Right renal cortex interstitium (tissue), 3 donors: ENCODE results near the gene CCDC77. TPM values are rescaled to one million over a fixed set of nuclear protein-coding genes. Genes with fewer than 3 reads are reported as not detected.
A peak's percentile ranks its signal among the peaks of the same experiment; 100 is the strongest.
"Not testable (repeated sequence)": the region's sequence is repeated elsewhere in the genome, so short reads cannot be mapped to it uniquely, and the experiment has no call there.

Experiments used
- DNase-seq, 3 donors: peaks; one replicate each; pipeline ENCODE4 v3.0.0-alpha.2; 2013; ENCODE audit warnings: low read depth in 3 of 3, low spot score in 2 of 3
- polyA plus RNA-seq, 3 donors: library from polyadenylated mRNA; unstranded; fragments of 120-200 nt; gene quantifications; one replicate each; pipeline ENCODE4 v1.2.1, GENCODE V29; 2013; ENCODE audit not compliant: insufficient read length in 3 of 3

Gene CCDC77
- 10 to 100 TPM; 22.5 to 30.5 (median 22.7) TPM for polyA plus RNA-seq

GRCh38 chr12:401235-402028 lies at the start of gene CCDC77:
TSS of gene CCDC77 (plus strand) at chr12:401644. CDS start at chr12:409384, 7,740 bp downstream.
- DNase-seq: peak; percentile 84 to 94 (median 89)

GRCh38 chr12:356276-356988 lies 45.0 kb upstream of the CCDC77 start:
- no peak for DNase-seq

- no peak for DNase-seq
Measured at GRCh38 chr12:359091-359490, 42.4 kb upstream of the CCDC77 start.

- DNase-seq: no peak
Measured at GRCh38 chr12:366820-367219, 34.6 kb upstream of the CCDC77 start.

GRCh38 chr12:367972-368371 lies 33.5 kb upstream of the CCDC77 start:
- no peak for DNase-seq

GRCh38 chr12:370739-371485 lies 30.5 kb upstream of the CCDC77 start:
- DNase-seq: not testable (repeated sequence)

- DNase-seq: no peak
Measured at GRCh38 chr12:386651-387050, 14.8 kb upstream of the CCDC77 start.

GRCh38 chr12:388012-388411 lies 13.4 kb upstream of the CCDC77 start:
- no peak for DNase-seq

GRCh38 chr12:388541-389141 lies 12.8 kb upstream of the CCDC77 start:
- peak in 1 of 3 donors; percentile 45 for DNase-seq

GRCh38 chr12:389142-390096 lies 12.0 kb upstream of the CCDC77 start, which contains the start of gene KDM5A:
TSS of gene KDM5A (minus strand) at chr12:389320. CDS start at chr12:389091, 229 bp downstream.
- DNase-seq: peak; percentile 93 to 96 (median 94)

- DNase-seq: no peak
Measured at GRCh38 chr12:400828-401227, 616 bp upstream of the CCDC77 start.

- DNase-seq: peak in 1 of 3 donors; percentile 20
Measured at GRCh38 chr12:402029-402389, 565 bp downstream of the CCDC77 start.

GRCh38 chr12:414859-415258 lies 13.4 kb downstream of the CCDC77 start:
- no peak for DNase-seq

- no peak for DNase-seq
Measured at GRCh38 chr12:418432-418831, 17.0 kb downstream of the CCDC77 start.

- DNase-seq: no peak
Measured at GRCh38 chr12:422526-422925, 21.1 kb downstream of the CCDC77 start.

- DNase-seq: not testable (repeated sequence)
Measured at GRCh38 chr12:435737-436136, 34.3 kb downstream of the CCDC77 start.

- no peak for DNase-seq
Measured at GRCh38 chr12:442235-442884, 40.9 kb downstream of the CCDC77 start.

- no peak for DNase-seq
Measured at GRCh38 chr12:447141-447540, 45.7 kb downstream of the CCDC77 start.

- no peak for DNase-seq
Measured at GRCh38 chr12:449203-449602, 47.8 kb downstream of the CCDC77 start.
